Right lung (tissue), 5 donors: ENCODE results near the gene TENT4A. TPM values are rescaled to one million over a fixed set of nuclear protein-coding genes. Genes with fewer than 3 reads are reported as not detected.

Source experiments
- DNase-seq, 2 donors: peaks; one replicate each; pipeline ENCODE4 v3.0.0-alpha.2; 2013
- polyA plus RNA-seq, 5 donors: library from polyadenylated mRNA; unstranded; fragments of 120-200 nt; gene quantifications; one replicate each; pipeline versions ENCODE4 v1.2.1 to v1.2.3, GENCODE V29; 2013; ENCODE audit warnings: inconsistent platforms in 1 of 5, low replicate concordance in 1 of 5; ENCODE audit not compliant: insufficient read length in 5 of 5, insufficient read depth in 1 of 5

Gene TENT4A
- polyA plus RNA-seq, 5 donors = 27.9 to 35.9 (median 31.6) TPM

DNA sequence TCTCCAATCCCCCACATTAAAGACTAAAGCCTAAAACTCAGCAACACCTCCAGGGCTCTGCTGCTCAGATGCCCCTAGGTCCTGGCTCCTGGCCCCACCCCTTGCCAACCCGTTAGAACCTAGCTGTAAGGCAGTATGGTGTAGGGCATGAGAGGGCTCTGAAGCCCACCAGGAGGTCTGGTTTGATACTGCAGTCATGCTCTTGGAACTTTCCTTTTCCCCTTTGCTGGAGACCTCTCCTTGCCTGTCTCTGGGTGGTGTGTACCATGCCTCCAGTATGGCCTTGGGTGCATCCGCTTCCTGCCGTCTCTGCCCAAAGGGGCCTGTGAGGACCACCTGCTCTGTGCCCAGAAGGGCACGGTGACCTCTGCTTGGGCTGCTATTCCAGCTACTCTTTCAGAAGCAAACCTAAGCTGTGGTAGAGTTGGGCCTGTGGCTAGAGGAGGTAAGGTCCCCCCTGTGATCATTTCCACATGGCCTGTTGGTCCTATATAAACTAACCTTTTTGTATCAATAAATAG, 3.5 kb downstream of the TENT4A start:
- DNase-seq = no peak

GRCh38 chr5:6717247-6717646, 4.0 kb downstream of the TENT4A start:
- no peak for DNase-seq

DNA sequence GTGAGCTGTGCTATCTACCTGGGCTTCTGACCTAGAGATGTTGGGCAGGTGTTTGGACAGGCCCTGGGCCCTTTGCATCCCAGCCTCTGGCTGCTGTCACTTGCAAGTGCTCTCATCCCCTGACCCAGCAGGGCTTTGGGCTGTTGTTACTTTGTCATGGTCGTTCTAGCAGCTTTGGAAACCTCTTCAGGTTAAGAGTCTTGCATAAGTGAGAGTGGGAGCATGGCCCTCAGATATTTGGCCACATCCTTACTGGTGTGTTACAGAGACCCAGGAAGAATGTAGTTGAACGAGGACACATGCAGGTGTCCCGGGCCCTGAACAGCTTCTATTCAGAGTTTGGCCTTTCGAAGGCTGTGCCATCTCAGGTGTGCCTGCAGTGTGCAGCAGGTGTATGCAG, 4.5 kb downstream of the TENT4A start:
- no peak for DNase-seq

- no peak for DNase-seq
These were observed 5.0 kb downstream of the TENT4A start for GRCh38 chr5:6718161-6718681.

GRCh38 chr5:6718718-6719117, 5.5 kb downstream of the TENT4A start:
- no peak for DNase-seq

GRCh38 chr5:6719417-6719816, 6.2 kb downstream of the TENT4A start:
- DNase-seq = no peak

- no peak for DNase-seq
These were observed 6.8 kb downstream of the TENT4A start for GRCh38 chr5:6719896-6720560.

DNA sequence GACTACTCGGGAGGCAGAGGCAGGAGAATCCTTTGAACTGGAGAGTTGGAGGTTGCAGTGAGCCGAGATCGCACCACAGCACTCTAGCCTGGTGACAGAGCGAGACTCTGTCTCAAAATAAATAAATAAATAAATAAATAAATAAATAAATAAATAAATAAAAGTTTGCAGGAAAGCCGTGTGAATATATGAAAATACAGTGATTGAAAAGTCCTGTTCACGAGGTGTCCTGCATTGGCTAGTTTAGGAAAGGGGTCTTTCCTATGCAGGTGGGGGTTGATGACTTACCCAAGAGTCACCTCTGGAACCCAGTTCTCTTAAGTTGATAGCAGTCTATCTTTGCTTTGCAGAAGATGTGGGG, 7.3 kb downstream of the TENT4A start:
- no peak for DNase-seq

DNA sequence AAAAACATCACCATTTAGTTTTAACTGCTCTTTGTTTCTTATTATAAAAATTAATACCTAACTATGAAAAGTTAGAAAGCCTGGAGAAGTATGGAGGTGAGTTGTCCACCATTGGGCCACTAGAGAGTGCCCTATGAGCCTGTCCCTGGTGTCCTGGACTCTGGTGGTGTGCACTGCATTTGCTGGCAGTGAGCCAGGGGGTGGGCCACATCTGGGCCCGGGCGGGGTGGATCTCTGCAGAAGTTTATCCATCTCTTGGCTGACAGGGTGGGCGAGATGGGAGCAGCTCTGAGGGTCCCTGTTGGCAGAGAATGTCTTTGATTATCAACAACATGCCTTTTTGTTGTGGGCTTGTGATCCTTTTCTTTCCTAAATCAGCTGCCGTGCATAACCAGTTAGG, 8.2 kb downstream of the TENT4A start:
- DNase-seq = no peak

DNA sequence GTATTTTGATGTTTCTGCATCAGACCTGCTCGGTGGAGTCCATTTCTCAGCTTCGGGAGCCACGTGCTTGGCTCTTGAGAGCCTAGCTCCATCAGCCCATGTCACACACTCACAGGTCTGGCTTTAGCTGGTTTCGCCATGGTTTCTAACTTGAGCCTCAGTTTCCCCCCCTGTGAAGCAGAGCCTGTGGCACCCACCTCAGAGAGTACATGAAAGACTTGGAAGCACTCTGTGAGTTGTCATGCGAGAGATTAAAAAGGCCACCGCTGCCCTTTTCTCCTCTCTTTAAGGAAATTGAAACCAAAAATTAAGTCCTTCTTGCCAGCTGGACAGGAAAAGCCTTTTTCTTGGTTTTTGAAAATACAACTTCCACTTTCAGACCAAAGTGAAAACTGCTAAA, 8.8 kb downstream of the TENT4A start:
- DNase-seq = peak in 1 of 2 donors; percentile 31

- no peak for DNase-seq
These were observed 10.0 kb downstream of the TENT4A start for GRCh38 chr5:6723122-6723815.

GRCh38 chr5:6723816-6724300, 10.6 kb downstream of the TENT4A start:
- DNase-seq = no peak

DNA sequence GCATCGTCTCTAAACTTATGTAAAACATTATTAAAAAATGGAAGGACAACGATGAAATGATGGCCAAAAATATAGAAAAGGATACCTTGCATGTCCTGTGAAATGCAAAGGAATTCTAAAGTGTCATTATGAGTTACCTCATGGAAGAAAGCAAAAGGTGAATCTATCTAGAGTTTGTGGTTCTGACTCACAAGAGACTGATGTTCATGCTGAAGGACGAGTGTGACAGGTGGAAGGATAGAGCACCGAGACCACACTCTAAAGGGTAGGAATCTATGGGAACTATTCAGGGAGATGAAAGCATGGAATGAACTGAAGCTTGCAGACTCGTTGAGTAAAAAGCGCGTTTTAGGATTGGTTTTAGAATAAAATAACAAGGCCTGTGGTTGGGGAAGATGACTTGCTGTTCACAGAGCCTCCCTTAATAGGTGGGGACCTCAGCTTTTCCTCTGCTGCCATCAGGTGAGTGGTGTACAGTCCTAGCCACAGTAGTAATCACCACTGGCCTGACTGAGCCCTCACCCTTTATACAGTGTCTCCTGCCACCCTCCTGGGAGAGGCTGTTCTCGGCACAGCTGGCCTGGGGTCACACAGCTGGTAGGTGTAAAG, 11.2 kb downstream of the TENT4A start:
- DNase-seq = no peak

- DNase-seq = no peak
These were observed 12.2 kb downstream of the TENT4A start for GRCh38 chr5:6725421-6725820.

DNA sequence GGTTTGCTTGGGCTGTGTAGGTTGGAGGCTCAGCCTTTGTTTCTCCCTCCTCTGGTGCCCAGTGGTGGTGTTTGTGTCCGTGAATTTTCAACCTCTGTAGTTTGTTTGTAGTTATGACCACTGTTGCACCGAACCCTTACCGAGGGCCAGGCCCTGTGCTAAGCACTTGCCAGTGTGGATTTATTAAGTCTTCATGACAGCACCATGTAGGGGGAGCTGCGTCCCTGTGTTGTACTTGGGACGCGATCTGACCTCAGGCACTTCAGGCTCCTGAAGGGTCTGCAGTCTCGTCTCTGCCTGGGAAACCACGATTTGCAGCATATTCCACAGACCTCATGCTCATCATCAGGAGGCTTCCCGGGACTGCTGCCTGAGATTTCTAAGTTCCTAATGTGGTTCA, 12.8 kb downstream of the TENT4A start:
- DNase-seq = no peak

DNA sequence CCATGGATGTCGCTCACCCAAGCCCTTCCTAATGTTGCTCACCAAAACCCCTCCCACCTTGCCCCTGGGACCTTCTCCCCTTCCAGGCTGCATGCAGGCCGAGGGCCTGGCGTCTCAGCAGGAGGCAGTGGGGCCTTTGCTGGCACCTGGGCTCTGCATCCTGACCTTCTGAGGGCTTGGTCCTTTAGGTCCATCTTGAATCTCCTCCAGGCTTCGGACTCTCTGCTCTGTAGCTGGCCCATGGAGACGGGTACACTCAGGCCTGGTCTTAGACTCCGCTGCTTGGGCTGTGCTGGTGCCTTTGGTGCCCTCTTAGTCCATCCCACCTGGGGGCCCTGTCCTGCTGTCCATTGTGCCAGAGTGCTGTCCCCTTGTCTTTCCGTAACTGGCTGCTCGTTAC, 14.0 kb downstream of the TENT4A start:
- no peak for DNase-seq

GRCh38 chr5:6728011-6728794, 15.0 kb downstream of the TENT4A start:
- no peak for DNase-seq

GRCh38 chr5:6728795-6729183, 15.6 kb downstream of the TENT4A start:
- no peak for DNase-seq

GRCh38 chr5:6729386-6730310, 16.4 kb downstream of the TENT4A start:
- no peak for DNase-seq

DNA sequence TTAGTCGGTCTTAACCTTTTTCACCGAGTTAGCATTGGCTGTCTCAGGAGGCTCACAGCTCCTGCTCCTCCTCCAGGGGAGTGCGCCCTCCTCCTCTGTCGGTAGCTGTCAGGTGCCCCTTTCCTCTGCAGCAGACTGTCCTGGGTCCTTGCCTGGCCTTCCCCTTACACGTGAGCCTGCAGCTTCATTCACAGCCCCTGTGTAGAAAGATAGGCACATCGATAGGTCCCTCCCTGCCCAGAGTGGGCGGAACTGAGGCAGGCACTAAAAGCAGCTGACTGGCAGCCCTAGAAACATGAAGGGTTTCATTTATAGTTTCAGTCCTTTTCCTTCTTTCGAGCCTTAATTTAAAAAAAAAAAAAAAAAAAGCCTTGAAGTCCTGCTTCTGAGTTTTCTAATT, 17.2 kb downstream of the TENT4A start:
- no peak for DNase-seq

GRCh38 chr5:6730807-6731206, 17.6 kb downstream of the TENT4A start:
- DNase-seq = no peak
